Measurements from ENCODE around the gene SCUBE1. TPM values are rescaled to one million over a fixed set of nuclear protein-coding genes. Genes with fewer than 3 reads are reported as not detected.

Gene SCUBE1
- total RNA-seq, 2 experiments from 2014 or later, result 0.03 TPM; not detected in 1

GRCh38 chr22:43158778-43159483, 184.2 kb downstream of the SCUBE1 start:
- no peak overlapping the region for H3K27ac Mint-ChIP-seq
- no peaks in the 10 kb centered on the region for H3K9me3 Mint-ChIP-seq (ENCODE audit: insufficient read depth)
- ATAC-seq (no peak), DNase-seq (no peak)
- POLR2A ChIA-PET, result no interaction called here
- CTCF ChIA-PET, result interaction anchor here (1.1 kb wide), 1 partner anchor 125 kb away, joined by 3 read pairs; no protein-coding TSS in a partner anchor
- H3K27me3 Mint-ChIP-seq (ENCODE audit: low read depth), result no peaks in the 10 kb centered on the region
- H3K36me3 Mint-ChIP-seq (ENCODE audit: low read depth), result no peaks in the 10 kb centered on the region
- no peak overlapping the region for H3K4me3 Mint-ChIP-seq
- no peaks in the 10 kb centered on the region for H3K4me1 Mint-ChIP-seq (ENCODE audit: low read depth)

GRCh38 chr22:43157874-43158546, 185.2 kb downstream of the SCUBE1 start:
- Mint-ChIP-seq H3K9me3 (ENCODE audit: insufficient read depth) (no peaks in the 10 kb centered on the region), H3K27ac (no peak overlapping the region), H3K4me1 (ENCODE audit: low read depth) (peaks cover under 1% of the 10 kb centered on the region), H3K36me3 (ENCODE audit: low read depth) (no peaks in the 10 kb centered on the region), H3K27me3 (ENCODE audit: low read depth) (no peaks in the 10 kb centered on the region), H3K4me3 (no peak overlapping the region)
- POLR2A ChIA-PET, result interaction anchor here (0.6 kb wide), 1 partner anchor 504 kb away, joined by 3 read pairs; no protein-coding TSS in a partner anchor
- DNase-seq, result no peak
- CTCF ChIA-PET, result interaction anchor here (0.6 kb wide), 1 partner anchor 12 kb away, joined by 3 read pairs; no protein-coding TSS in a partner anchor
- ATAC-seq, result no peak

GRCh38 chr22:43156413-43156812, 186.8 kb downstream of the SCUBE1 start:
- DNase-seq, result no peak
- H3K27me3 Mint-ChIP-seq (ENCODE audit: low read depth), result no peaks in the 10 kb centered on the region
- POLR2A ChIA-PET, result no interaction called here
- no peaks in the 10 kb centered on the region for H3K9me3 Mint-ChIP-seq (ENCODE audit: insufficient read depth)
- H3K27ac Mint-ChIP-seq, result no peak overlapping the region
- no peaks in the 10 kb centered on the region for H3K36me3 Mint-ChIP-seq (ENCODE audit: low read depth)
- H3K4me1 Mint-ChIP-seq (ENCODE audit: low read depth), result peaks cover 10% of the 10 kb centered on the region
- no peak for ATAC-seq
- CTCF ChIA-PET, result no interaction called here
- no peak overlapping the region for H3K4me3 Mint-ChIP-seq

- ATAC-seq, result no peak
- no peaks in the 10 kb centered on the region for H3K36me3 Mint-ChIP-seq (ENCODE audit: low read depth)
- DNase-seq, result no peak
- peaks cover 14% of the 10 kb centered on the region for H3K4me1 Mint-ChIP-seq (ENCODE audit: low read depth)
- H3K27ac Mint-ChIP-seq, result no peak overlapping the region
- POLR2A ChIA-PET, result no interaction called here
- no peak overlapping the region for H3K4me3 Mint-ChIP-seq
- CTCF ChIA-PET, result no interaction called here
- no peaks in the 10 kb centered on the region for H3K27me3 Mint-ChIP-seq (ENCODE audit: low read depth)
- no peaks in the 10 kb centered on the region for H3K9me3 Mint-ChIP-seq (ENCODE audit: insufficient read depth)
These were observed 187.4 kb downstream of the SCUBE1 start for GRCh38 chr22:43155789-43156188.

- Mint-ChIP-seq H3K27me3 (ENCODE audit: low read depth) (no peaks in the 10 kb centered on the region), H3K4me1 (ENCODE audit: low read depth) (peaks cover 19% of the 10 kb centered on the region), H3K9me3 (ENCODE audit: insufficient read depth) (no peaks in the 10 kb centered on the region), H3K36me3 (ENCODE audit: low read depth) (no peaks in the 10 kb centered on the region), H3K4me3 (no peak overlapping the region), H3K27ac (no peak overlapping the region)
- ATAC-seq, result no peak
- POLR2A ChIA-PET, result no interaction called here
- CTCF ChIA-PET, result no interaction called here
- no peak for DNase-seq
These were observed 188.2 kb downstream of the SCUBE1 start for GRCh38 chr22:43154887-43155536.

- Mint-ChIP-seq H3K4me3 (no peak overlapping the region), H3K36me3 (ENCODE audit: low read depth) (no peaks in the 10 kb centered on the region), H3K27me3 (ENCODE audit: low read depth) (no peaks in the 10 kb centered on the region), H3K27ac (no peak overlapping the region), H3K4me1 (ENCODE audit: low read depth) (peaks cover 21% of the 10 kb centered on the region), H3K9me3 (ENCODE audit: insufficient read depth) (no peaks in the 10 kb centered on the region)
- ATAC-seq, result no peak
- no peak for DNase-seq
- ChIA-PET CTCF (no interaction called here), POLR2A (interaction anchor here (0.6 kb wide), 1 partner anchor 1663 kb away, joined by 4 read pairs; no protein-coding TSS in a partner anchor)
These were observed 189.3 kb downstream of the SCUBE1 start for GRCh38 chr22:43153899-43154298.

- CTCF ChIA-PET, result interaction anchor here (1.2 kb wide), 1 partner anchor 21 kb away, joined by 3 read pairs; no protein-coding TSS in a partner anchor
- DNase-seq (peak; percentile 65), ATAC-seq (peak; percentile 85)
- Mint-ChIP-seq H3K27ac (peak overlapping the region; percentile 81), H3K4me3 (peak overlapping the region; percentile 87), H3K4me1 (ENCODE audit: low read depth) (peaks cover 32% of the 10 kb centered on the region), H3K27me3 (ENCODE audit: low read depth) (no peaks in the 10 kb centered on the region), H3K9me3 (ENCODE audit: insufficient read depth) (no peaks in the 10 kb centered on the region), H3K36me3 (ENCODE audit: low read depth) (no peaks in the 10 kb centered on the region)
- POLR2A ChIA-PET, result interaction anchor here (0.5 kb wide), 1 partner anchor 76 kb away, joined by 3 read pairs; no protein-coding TSS in a partner anchor
These were observed 190.7 kb downstream of the SCUBE1 start for GRCh38 chr22:43152357-43153071.

GRCh38 chr22:43152003-43152356, 191.2 kb downstream of the SCUBE1 start:
- no peaks in the 10 kb centered on the region for H3K36me3 Mint-ChIP-seq (ENCODE audit: low read depth)
- CTCF ChIA-PET, result interaction anchor here (1.2 kb wide), 1 partner anchor 21 kb away, joined by 3 read pairs; no protein-coding TSS in a partner anchor
- H3K27ac Mint-ChIP-seq, result peak overlapping the region; percentile 77
- POLR2A ChIA-PET, result no interaction called here
- DNase-seq (no peak), ATAC-seq (peak; percentile 43)
- H3K4me1 Mint-ChIP-seq (ENCODE audit: low read depth), result peaks cover 36% of the 10 kb centered on the region
- H3K9me3 Mint-ChIP-seq (ENCODE audit: insufficient read depth), result no peaks in the 10 kb centered on the region
- no peaks in the 10 kb centered on the region for H3K27me3 Mint-ChIP-seq (ENCODE audit: low read depth)
- peak overlapping the region; percentile 87 for H3K4me3 Mint-ChIP-seq

GRCh38 chr22:43151251-43152002, 191.7 kb downstream of the SCUBE1 start, which contains the start of gene TSPO:
TSPO (plus strand) TSS chr22:43151559; CDS start chr22:43159239, 7,680 bp downstream.
- H3K4me3 Mint-ChIP-seq, result peak within 1 kb of the TSS; percentile 87

GRCh38 chr22:43150731-43151206, 192.4 kb downstream of the SCUBE1 start:
- no peak for ATAC-seq
- no peaks in the 10 kb centered on the region for H3K9me3 Mint-ChIP-seq (ENCODE audit: insufficient read depth)
- H3K36me3 Mint-ChIP-seq (ENCODE audit: low read depth), result no peaks in the 10 kb centered on the region
- ChIA-PET CTCF (no interaction called here), POLR2A (interaction anchor here (1.2 to 1.3 kb wide), 2 partner anchors 8 to 37 kb away, joined by 3 read pairs; no protein-coding TSS in a partner anchor)
- peaks cover 36% of the 10 kb centered on the region for H3K4me1 Mint-ChIP-seq (ENCODE audit: low read depth)
- peak overlapping the region; percentile 92 for H3K27ac Mint-ChIP-seq
- H3K4me3 Mint-ChIP-seq, result peak overlapping the region; percentile 87
- no peaks in the 10 kb centered on the region for H3K27me3 Mint-ChIP-seq (ENCODE audit: low read depth)
- DNase-seq, result no peak

More at GRCh38 chr22:43151251-43152002, 191.7 kb downstream of the SCUBE1 start, which contains the start of gene TSPO:
- peak; percentile 70 for ATAC-seq
- no peaks in the 10 kb centered on the region for H3K27me3 Mint-ChIP-seq (ENCODE audit: low read depth)
- POLR2A ChIA-PET, result interaction anchor here (0.7 to 1.3 kb wide), 3 partner anchors 9 to 36 kb away, joined by 3 read pairs; partner anchors contain the start of gene TTLL12
- peak; percentile 59 for DNase-seq
- H3K36me3 Mint-ChIP-seq (ENCODE audit: low read depth), result no peaks in the 10 kb centered on the region
- H3K4me1 Mint-ChIP-seq (ENCODE audit: low read depth), result peaks cover 36% of the 10 kb centered on the region
- H3K27ac Mint-ChIP-seq, result peak within 1 kb of the TSS; percentile 92
- CTCF ChIA-PET, result interaction anchor here (1.2 kb wide), 1 partner anchor 20 kb away, joined by 3 read pairs; no protein-coding TSS in a partner anchor
- H3K9me3 Mint-ChIP-seq (ENCODE audit: insufficient read depth), result no peaks in the 10 kb centered on the region
